ENCODE data around the gene LINC01488.

The LINC01488 gene

GRCh38 chr11:69504127-69504526, 22.7 kb downstream of the LINC01488 start:
- no peak for TF ChIP-seq CTCF (IDR thresholded peaks at IDR 0.05)
- Histone ChIP-seq H3K9ac (no peak overlapping the region), H3K27ac (no peak overlapping the region), H3K4me1 (no peaks in the 10 kb centered on the region), H3K36me3 (ENCODE audit: control insufficient read depth, insufficient read depth, low read length) (no peaks in the 10 kb centered on the region), H3K9me3 (ENCODE audit: control insufficient read depth, low read length) (no peaks in the 10 kb centered on the region), H3K4me3 (ENCODE audit: low read depth, low read length) (no peak overlapping the region), H2AFZ (no peak overlapping the region), H3K4me2 (ENCODE audit: low read length) (no peak overlapping the region), H3K27me3 (ENCODE audit: control insufficient read depth, insufficient read depth, low read length) (no peaks in the 10 kb centered on the region), H3K79me2 (no peaks in the 10 kb centered on the region)

GRCh38 chr11:69504576-69505335, 23.3 kb downstream of the LINC01488 start:
- Histone ChIP-seq H3K4me1 (no peaks in the 10 kb centered on the region), H2AFZ (no peak overlapping the region), H3K36me3 (ENCODE audit: control insufficient read depth, insufficient read depth, low read length) (no peaks in the 10 kb centered on the region), H3K4me3 (ENCODE audit: low read depth, low read length) (no peak overlapping the region), H3K9me3 (ENCODE audit: control insufficient read depth, low read length) (no peaks in the 10 kb centered on the region), H3K27ac (no peak overlapping the region), H3K27me3 (ENCODE audit: control insufficient read depth, insufficient read depth, low read length) (no peaks in the 10 kb centered on the region), H3K79me2 (no peaks in the 10 kb centered on the region), H3K9ac (no peak overlapping the region), H3K4me2 (ENCODE audit: low read length) (no peak overlapping the region)
- TF ChIP-seq CTCF (IDR thresholded peaks at IDR 0.05) = no peak

- Histone ChIP-seq H3K36me3 (ENCODE audit: control insufficient read depth, insufficient read depth, low read length) (no peaks in the 10 kb centered on the region), H2AFZ (no peak overlapping the region), H3K27ac (no peak overlapping the region), H3K27me3 (ENCODE audit: control insufficient read depth, insufficient read depth, low read length) (no peaks in the 10 kb centered on the region), H3K79me2 (no peaks in the 10 kb centered on the region), H3K9me3 (ENCODE audit: control insufficient read depth, low read length) (no peaks in the 10 kb centered on the region), H3K4me1 (no peaks in the 10 kb centered on the region), H3K9ac (no peak overlapping the region), H3K4me2 (ENCODE audit: low read length) (no peak overlapping the region), H3K4me3 (ENCODE audit: low read depth, low read length) (no peak overlapping the region)
- no peak for TF ChIP-seq CTCF (IDR thresholded peaks at IDR 0.05)
Observed at GRCh38 chr11:69508974-69509373, 27.5 kb downstream of the LINC01488 start.

GRCh38 chr11:69509381-69509780, 27.9 kb downstream of the LINC01488 start:
- H3K4me2 ChIP-seq (ENCODE audit: low read length) = no peak overlapping the region
- no peak overlapping the region for H3K9ac ChIP-seq
- H3K79me2 ChIP-seq = no peaks in the 10 kb centered on the region
- H3K9me3 ChIP-seq (ENCODE audit: control insufficient read depth, low read length) = no peaks in the 10 kb centered on the region
- H2AFZ ChIP-seq = no peak overlapping the region
- H3K4me1 ChIP-seq = no peaks in the 10 kb centered on the region
- no peak overlapping the region for H3K27ac ChIP-seq
- H3K27me3 ChIP-seq (ENCODE audit: control insufficient read depth, insufficient read depth, low read length) = no peaks in the 10 kb centered on the region
- H3K4me3 ChIP-seq (ENCODE audit: low read depth, low read length) = no peak overlapping the region
- no peak for TF ChIP-seq CTCF (IDR thresholded peaks at IDR 0.05)
- no peaks in the 10 kb centered on the region for H3K36me3 ChIP-seq (ENCODE audit: control insufficient read depth, insufficient read depth, low read length)

- Histone ChIP-seq H3K9ac (no peak overlapping the region), H3K9me3 (ENCODE audit: control insufficient read depth, low read length) (no peaks in the 10 kb centered on the region), H3K27me3 (ENCODE audit: control insufficient read depth, insufficient read depth, low read length) (no peaks in the 10 kb centered on the region), H3K27ac (no peak overlapping the region), H3K36me3 (ENCODE audit: control insufficient read depth, insufficient read depth, low read length) (no peaks in the 10 kb centered on the region), H3K4me1 (no peaks in the 10 kb centered on the region), H3K4me3 (ENCODE audit: low read depth, low read length) (no peak overlapping the region), H3K4me2 (ENCODE audit: low read length) (no peak overlapping the region), H2AFZ (no peak overlapping the region), H3K79me2 (no peaks in the 10 kb centered on the region)
- no peak for TF ChIP-seq CTCF (IDR thresholded peaks at IDR 0.05)
Observed at GRCh38 chr11:69509846-69510390, 28.5 kb downstream of the LINC01488 start.

Data from parathyroid adenoma (tissue), 2 donors.